Tibial artery (tissue), 4 donors: ENCODE data around the gene TOMM6.

ENCODE experiments used
- DNase-seq, 2 donors: peaks; one replicate each; pipeline ENCODE4 v3.0.0-alpha.2; 2019
- H3K27ac ChIP-seq, 2 donors: fragments of 200-600 bp; sonication (generic) in 1 of 2; 1 replicate in 1 of 2; 2 replicates in 1 of 2; pipeline ENCODE4 v1.5.1; 2018 to 2019; ENCODE audit warnings: mild to moderate bottlenecking in 1 of 2
- H3K27me3 ChIP-seq, 2 donors: fragments of 200-600 bp; sonication (generic) in 1 of 2; one replicate each; pipeline versions ENCODE4 v1.5.1 to v1.6.0; 2016 to 2019
- H3K36me3 ChIP-seq, 3 donors: fragments of 200-600 bp; sonication (generic) in 2 of 3; one replicate each; pipeline ENCODE4 v1.5.1; 2016 to 2019; ENCODE audit warnings: mild to moderate bottlenecking in 2 of 3
- H3K4me1 ChIP-seq, 4 donors: fragments of 200-600 bp; sonication (generic) in 2 of 4; 1 replicate in 3 of 4; 2 replicates in 1 of 4; pipeline ENCODE4 v1.5.1; 2016 to 2019
- H3K4me3 ChIP-seq, 2 donors: fragments of 200-600 bp; sonication (generic) in 1 of 2; 1 replicate in 1 of 2; 2 replicates in 1 of 2; pipeline ENCODE4 v1.5.1; 2018 to 2019; ENCODE audit warnings: mild to moderate bottlenecking in 2 of 2
- H3K9me3 ChIP-seq, 3 donors: fragments of 200-600 bp; sonication (generic) in 1 of 3; one replicate each; pipeline ENCODE4 v1.5.1; 2016 to 2019
- CTCF ChIP-seq, 2 experiments: fragments of 200-600 bp in 1 of 2; fragments of 450-650 bp in 1 of 2; IDR thresholded peaks; one replicate each; pipeline ENCODE4 v1.5.1; 2017 to 2019; ENCODE audit warnings: antibody characterized with exemption in 2 of 2, mild to moderate bottlenecking in 1 of 2, moderate library complexity in 1 of 2
- intact Hi-C: fragments of 100-400 bp; cut with DNase I; formaldehyde crosslinking; loops from one replicate; pipeline ENCODE4 v1.15.0; 2023; ENCODE audit warnings: low total_unique reads

The TOMM6 gene

GRCh38 chr6:41779788-41780550, 7.5 kb upstream of the TOMM6 start, which contains the start of gene FRS3:
Gene FRS3 (minus strand): TSS chr6:41779900. CDS start chr6:41776987, 2,913 bp downstream.
- peaks cover 0 to 26% (median 18%) of the 10 kb centered on the region in 4 donors for H3K4me1 ChIP-seq
- H3K36me3 ChIP-seq, result peaks cover 6 to 24% (median 19%) of the 10 kb centered on the region in 3 donors
- intact Hi-C loops, result loop anchor here (5.0 to 10.0 kb wide), 3 partner anchors 75 to 435 kb away; partner anchors contain the start of gene MRPS10
- DNase-seq, result peak; percentile 97 to 99
- peak within 1 kb of the TSS; percentile 75 to 80 for H3K4me3 ChIP-seq
- peak within 1 kb of the TSS; percentile 80 to 86 for H3K27ac ChIP-seq
- TF ChIP-seq CTCF (IDR thresholded peaks at IDR 0.05), result peak; percentile 93 to 95
- no peaks in the 10 kb centered on the region for H3K27me3 ChIP-seq
- H3K9me3 ChIP-seq, result no peaks in the 10 kb centered on the region

- no peak for TF ChIP-seq CTCF (IDR thresholded peaks at IDR 0.05)
- H3K36me3 ChIP-seq, result peaks cover 6 to 16% (median 11%) of the 10 kb centered on the region in 3 donors
- peak; percentile 42 to 72 for DNase-seq
- H3K4me3 ChIP-seq, result peak within 1 kb of the TSS; percentile 75 to 80
- peaks cover 0 to 34% (median 22%) of the 10 kb centered on the region in 4 donors for H3K4me1 ChIP-seq
- peak within 1 kb of the TSS; percentile 80 to 86 for H3K27ac ChIP-seq
- H3K27me3 ChIP-seq, result no peaks in the 10 kb centered on the region
- intact Hi-C loops, result loop anchor here (5.0 to 10.0 kb wide), 3 partner anchors 76 to 434 kb away; partner anchors contain the start of gene MRPS10
- no peaks in the 10 kb centered on the region for H3K9me3 ChIP-seq
Observed at GRCh38 chr6:41780551-41781365, 6.7 kb upstream of the TOMM6 start, which contains the start of gene PRICKLE4. Gene PRICKLE4 (plus strand): TSS chr6:41780782. CDS start chr6:41783474, 2,692 bp downstream.

- intact Hi-C loops, result loop anchor here (5.0 to 10.0 kb wide), 3 partner anchors 77 to 433 kb away; partner anchors contain the start of gene MRPS10
- H3K27ac ChIP-seq, result peak overlapping the region; percentile 80 to 86
Observed at GRCh38 chr6:41781366-41781730, 6.1 kb upstream of the TOMM6 start.

GRCh38 chr6:41783106-41783780, 4.3 kb upstream of the TOMM6 start:
- no peak overlapping the region for H3K27ac ChIP-seq
- no peak overlapping the region for H3K4me3 ChIP-seq
- H3K4me1 ChIP-seq, result peaks cover 0 to 41% (median 28%) of the 10 kb centered on the region in 4 donors
- no peak for DNase-seq
- H3K9me3 ChIP-seq, result no peaks in the 10 kb centered on the region
- intact Hi-C loops, result loop anchor here (5.0 to 10.0 kb wide), 3 partner anchors 78 to 432 kb away; partner anchors contain the start of gene MRPS10
- H3K36me3 ChIP-seq, result no peaks in the 10 kb centered on the region
- no peaks in the 10 kb centered on the region for H3K27me3 ChIP-seq
- TF ChIP-seq CTCF (IDR thresholded peaks at IDR 0.05), result no peak

More at GRCh38 chr6:41781366-41781730, 6.1 kb upstream of the TOMM6 start:
- H3K4me3 ChIP-seq, result peak overlapping the region; percentile 75 to 80
- no peak for TF ChIP-seq CTCF (IDR thresholded peaks at IDR 0.05)
- H3K4me1 ChIP-seq, result peaks cover 0 to 40% (median 27%) of the 10 kb centered on the region in 4 donors
- H3K27me3 ChIP-seq, result no peaks in the 10 kb centered on the region
- peaks cover 4 to 10% (median 9%) of the 10 kb centered on the region in 3 donors for H3K36me3 ChIP-seq
- H3K9me3 ChIP-seq, result no peaks in the 10 kb centered on the region
- DNase-seq, result no peak
